DND-41 (cell line): ENCODE results near the gene TOP3A.

ENCODE experiments used
- ATAC-seq: fragments of 200-7000 bp; cut with Tn5 transposase; 3 replicates; pipeline ENCODE4 v1.9.1; 2021; ENCODE audit warnings: low read depth; ENCODE audit not compliant: insufficient read depth
- DNase-seq: peaks from one replicate; pipeline ENCODE4 v3.0.0-alpha.2; 2020
- H2AFZ ChIP-seq: 2 replicates; pipeline ENCODE4 v1.6.0; 2012; ENCODE audit warnings: low read depth, low read length
- H3K27ac ChIP-seq: 2 replicates; pipeline ENCODE4 v1.5.1; 2012; ENCODE audit warnings: low read length, inconsistent platforms
- H3K27me3 ChIP-seq: fragments of 200-600 bp; sonication (generic); 2 replicates; pipeline ENCODE4 v1.6.0; 2012; ENCODE audit warnings: low read length, mild to moderate bottlenecking, inconsistent platforms; ENCODE audit not compliant: insufficient read depth, poor library complexity
- H3K36me3 ChIP-seq: 2 replicates; pipeline ENCODE4 v1.5.1; 2012; ENCODE audit warnings: low read length, inconsistent platforms; ENCODE audit not compliant: insufficient read depth
- H3K4me1 ChIP-seq: 2 replicates; pipeline ENCODE4 v1.5.1; 2012; ENCODE audit warnings: mild to moderate bottlenecking, low read length; ENCODE audit not compliant: insufficient read depth
- H3K4me2 ChIP-seq: 2 replicates; pipeline ENCODE4 v1.6.0; 2012; ENCODE audit warnings: mild to moderate bottlenecking, moderate library complexity, low read length, inconsistent platforms; ENCODE audit not compliant: insufficient read depth
- H3K4me3 ChIP-seq, 2 experiments: fragments of 200-600 bp in 1 of 2; shearing (Covaris generic) in 1 of 2; 2 replicates each; pipeline ENCODE4 v1.5.1; 2012 to 2016; ENCODE audit warnings: inconsistent platforms in 2 of 2, low read length in 2 of 2, mild to moderate bottlenecking in 2 of 2, low read depth in 1 of 2, moderate library complexity in 1 of 2
- H3K79me2 ChIP-seq: 2 replicates; pipeline ENCODE4 v1.6.0; 2012; ENCODE audit warnings: low read length, inconsistent platforms; ENCODE audit not compliant: insufficient read depth
- H3K9ac ChIP-seq: 2 replicates; pipeline ENCODE4 v1.6.0; 2012; ENCODE audit warnings: low read depth, mild to moderate bottlenecking, inconsistent platforms, low read length, moderate library complexity
- H3K9me3 ChIP-seq: 2 replicates; pipeline ENCODE4 v1.5.1; 2012; ENCODE audit warnings: low read length, moderate library complexity, mild to moderate bottlenecking, inconsistent platforms; ENCODE audit not compliant: insufficient read depth, severe bottlenecking
- H4K20me1 ChIP-seq: 2 replicates; pipeline ENCODE4 v1.6.0; 2012; ENCODE audit warnings: low read length; ENCODE audit not compliant: insufficient read depth
- CTCF ChIP-seq: IDR thresholded peaks from 2 replicates; pipeline ENCODE4 v1.5.1; 2012; ENCODE audit warnings: borderline replicate concordance, low read length, moderate library complexity, mild to moderate bottlenecking; ENCODE audit not compliant: poor library complexity, severe bottlenecking; ENCODE audit errors: extremely low read depth
- EZH2 ChIP-seq: IDR thresholded peaks from 3 replicates; pipeline ENCODE4 v1.6.1; 2012; ENCODE audit warnings: borderline replicate concordance, low read depth, mild to moderate bottlenecking, moderate library complexity, low read length, inconsistent platforms; ENCODE audit not compliant: severe bottlenecking

Gene TOP3A

GRCh38 chr17:18256776-18257175 is 58.0 kb downstream of the TOP3A start:
- ATAC-seq, result no peak
- Histone ChIP-seq H2AFZ (no peak overlapping the region), H3K36me3 (peaks cover 52% of the 10 kb centered on the region), H3K9me3 (no peaks in the 10 kb centered on the region), H3K4me3 (peak overlapping the region in 1 of 2 experiments; percentile 74; a peak in 2 of 4 replicates), H3K79me2 (peaks cover 39% of the 10 kb centered on the region), H4K20me1 (peaks cover 42% of the 10 kb centered on the region), H3K9ac (peak overlapping the region; percentile 92; the same call in 1 of the 2 replicates), H3K4me2 (peak overlapping the region; percentile 91), H3K27ac (no peak overlapping the region), H3K4me1 (peaks cover 47% of the 10 kb centered on the region), H3K27me3 (no peaks in the 10 kb centered on the region)
- TF ChIP-seq EZH2 (no peak), CTCF (no peak)
- DNase-seq, result no peak

- no peaks in the 10 kb centered on the region for H3K27me3 ChIP-seq
- H2AFZ ChIP-seq, result no peak overlapping the region
- H3K9ac ChIP-seq, result peak overlapping the region; percentile 92; the same call in 1 of the 2 replicates
- H3K36me3 ChIP-seq, result peaks cover 56% of the 10 kb centered on the region
- H3K9me3 ChIP-seq, result no peaks in the 10 kb centered on the region
- TF ChIP-seq CTCF (no peak), EZH2 (no peak)
- peaks cover 35% of the 10 kb centered on the region for H3K79me2 ChIP-seq
- no peak overlapping the region for H3K27ac ChIP-seq
- ATAC-seq (no peak), DNase-seq (no peak)
- peak overlapping the region; percentile 91; the same call in 1 of the 2 replicates for H3K4me2 ChIP-seq
- H3K4me1 ChIP-seq, result peaks cover 43% of the 10 kb centered on the region
- no peak overlapping the region for H3K4me3 ChIP-seq
- peaks cover 42% of the 10 kb centered on the region for H4K20me1 ChIP-seq
Measured at GRCh38 chr17:18256351-18256750, 58.4 kb downstream of the TOP3A start.

GRCh38 chr17:18254888-18255649 is 59.7 kb downstream of the TOP3A start:
- no peak overlapping the region for H3K27ac ChIP-seq
- peaks cover 69% of the 10 kb centered on the region for H3K36me3 ChIP-seq
- no peak overlapping the region for H2AFZ ChIP-seq
- no peaks in the 10 kb centered on the region for H3K9me3 ChIP-seq
- DNase-seq (no peak), ATAC-seq (no peak)
- no peak overlapping the region for H3K4me3 ChIP-seq
- peaks cover 31% of the 10 kb centered on the region for H3K4me1 ChIP-seq
- peaks cover 30% of the 10 kb centered on the region for H3K79me2 ChIP-seq
- H4K20me1 ChIP-seq, result peaks cover 42% of the 10 kb centered on the region
- TF ChIP-seq CTCF, result no peak
- no peak for TF ChIP-seq EZH2
- H3K9ac ChIP-seq, result no peak overlapping the region
- H3K27me3 ChIP-seq, result no peaks in the 10 kb centered on the region
- H3K4me2 ChIP-seq, result no peak overlapping the region
